ENCODE data around the gene MLLT6.

MLLT6 gene

GRCh38 chr17:38709864-38710603 lies 5.0 kb downstream of the MLLT6 start:
- TF ChIP-seq TAF1 (IDR thresholded peaks at IDR 0.05; ENCODE audit: borderline replicate concordance, insufficient read depth, low read length) = no peak
- no peak for TF ChIP-seq FOXP2 (optimal IDR thresholded peaks at IDR 0.05; ENCODE audit: borderline replicate concordance, extremely low read depth, extremely low read length, insufficient read depth)
- TF ChIP-seq SIN3A (IDR thresholded peaks at IDR 0.05; ENCODE audit: borderline replicate concordance, insufficient read depth, low read length) = no peak
- TF ChIP-seq POLR2AphosphoS5 (IDR thresholded peaks at IDR 0.05; ENCODE audit: low read depth, low read length) = no peak
- TF ChIP-seq REST (IDR thresholded peaks at IDR 0.05; ENCODE audit: insufficient read depth in 1 of 2, low read depth in 2 of 2, low read length in 2 of 2) = no peak

GRCh38 chr17:38710604-38710962 lies 5.5 kb downstream of the MLLT6 start:
- TF ChIP-seq TAF1 (IDR thresholded peaks at IDR 0.05; ENCODE audit: borderline replicate concordance, insufficient read depth, low read length) (no peak), FOXP2 (optimal IDR thresholded peaks at IDR 0.05; ENCODE audit: borderline replicate concordance, extremely low read depth, extremely low read length, insufficient read depth) (no peak), POLR2AphosphoS5 (IDR thresholded peaks at IDR 0.05; ENCODE audit: low read depth, low read length) (no peak), REST (IDR thresholded peaks at IDR 0.05; ENCODE audit: insufficient read depth in 1 of 2, low read depth in 2 of 2, low read length in 2 of 2) (no peak), SIN3A (IDR thresholded peaks at IDR 0.05; ENCODE audit: borderline replicate concordance, insufficient read depth, low read length) (no peak)

GRCh38 chr17:38710985-38711384 lies 5.9 kb downstream of the MLLT6 start:
- no peak for TF ChIP-seq POLR2AphosphoS5 (IDR thresholded peaks at IDR 0.05; ENCODE audit: low read depth, low read length)
- TF ChIP-seq SIN3A (IDR thresholded peaks at IDR 0.05; ENCODE audit: borderline replicate concordance, insufficient read depth, low read length) = no peak
- TF ChIP-seq FOXP2 (optimal IDR thresholded peaks at IDR 0.05; ENCODE audit: borderline replicate concordance, extremely low read depth, extremely low read length, insufficient read depth) = no peak
- no peak for TF ChIP-seq TAF1 (IDR thresholded peaks at IDR 0.05; ENCODE audit: borderline replicate concordance, insufficient read depth, low read length)
- no peak for TF ChIP-seq REST (IDR thresholded peaks at IDR 0.05; ENCODE audit: insufficient read depth in 1 of 2, low read depth in 2 of 2, low read length in 2 of 2)

- no peak for TF ChIP-seq SIN3A (IDR thresholded peaks at IDR 0.05; ENCODE audit: borderline replicate concordance, insufficient read depth, low read length)
- TF ChIP-seq REST (IDR thresholded peaks at IDR 0.05; ENCODE audit: insufficient read depth in 1 of 2, low read depth in 2 of 2, low read length in 2 of 2) = no peak
- no peak for TF ChIP-seq FOXP2 (optimal IDR thresholded peaks at IDR 0.05; ENCODE audit: borderline replicate concordance, extremely low read depth, extremely low read length, insufficient read depth)
- TF ChIP-seq POLR2AphosphoS5 (IDR thresholded peaks at IDR 0.05; ENCODE audit: low read depth, low read length) = no peak
- TF ChIP-seq TAF1 (IDR thresholded peaks at IDR 0.05; ENCODE audit: borderline replicate concordance, insufficient read depth, low read length) = no peak
These were observed 6.9 kb downstream of the MLLT6 start for GRCh38 chr17:38711792-38712571.
